NCI-H1105 (cell line): Measurements from ENCODE around the gene PPIB.
A peak's percentile ranks its signal among the peaks of the same experiment; 100 is the strongest.

Source experiments
- DNase-seq: peaks from one replicate; lab custom pipeline; 2025; lab: John Stamatoyannopoulos, UW

The PPIB gene

GRCh38 chr15:64158363-64159134 lies 4.3 kb downstream of the PPIB start:
- no peak for DNase-seq

- no peak for DNase-seq
Measured at GRCh38 chr15:64157599-64158125, 5.2 kb downstream of the PPIB start.

GRCh38 chr15:64156652-64157331 lies 6.0 kb downstream of the PPIB start:
- no peak for DNase-seq

GRCh38 chr15:64155802-64156651 lies 6.8 kb downstream of the PPIB start:
- DNase-seq, result no peak

DNA sequence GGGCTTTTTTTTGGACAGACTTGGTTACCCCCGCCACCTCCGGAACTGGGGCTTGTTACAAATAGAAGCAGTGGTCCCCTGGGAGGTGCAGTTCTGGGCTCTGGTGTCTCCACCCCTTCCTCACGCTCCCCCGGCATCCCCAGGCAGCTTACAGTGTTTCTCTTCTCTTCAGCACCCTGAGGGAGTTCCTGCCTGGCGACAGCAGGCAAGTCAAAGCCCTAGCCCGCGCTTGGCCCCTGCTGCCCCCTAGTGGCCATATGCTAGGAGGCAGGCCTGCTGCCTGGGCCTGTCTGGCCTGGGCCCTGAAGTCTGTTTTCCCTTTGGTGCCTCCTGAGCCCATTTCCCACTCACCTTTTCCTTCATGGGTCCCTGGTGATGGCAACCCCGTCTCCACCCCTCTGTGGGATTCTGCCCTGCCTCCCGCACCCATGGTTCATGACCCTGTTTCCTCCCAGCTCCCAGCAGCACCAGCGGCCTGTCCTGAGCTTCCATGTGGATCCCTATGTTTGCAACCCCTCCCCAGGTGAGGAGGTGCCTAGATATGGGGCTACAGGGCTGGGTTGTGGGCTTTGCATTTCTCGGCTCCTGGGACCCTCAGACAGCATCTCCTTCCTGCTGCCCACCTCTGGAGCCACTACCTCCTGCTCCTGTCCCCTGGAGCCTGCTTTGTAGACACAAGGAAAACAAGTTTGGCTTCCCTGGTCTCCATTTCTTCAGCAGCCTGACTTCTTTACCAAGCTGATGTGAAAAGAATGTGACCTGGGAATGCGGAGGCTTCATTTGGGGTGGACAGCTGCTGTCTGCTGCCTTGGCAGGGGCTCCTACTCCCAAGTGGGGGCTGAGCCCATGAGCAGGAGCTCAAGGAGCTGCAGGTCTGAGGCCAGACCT lies 9.1 kb downstream of the PPIB start:
- DNase-seq, result peak; percentile 95

GRCh38 chr15:64152507-64153387 lies 10.1 kb downstream of the PPIB start:
- peak; percentile 32 for DNase-seq

GRCh38 chr15:64151727-64152506 lies 10.9 kb downstream of the PPIB start, which contains the start of gene SNX22:
TSS of gene SNX22 (plus strand) at chr15:64151731. CDS start at chr15:64151776, 45 bp downstream.
- DNase-seq, result peak; percentile 46

GRCh38 chr15:64149893-64150578 lies 12.8 kb downstream of the PPIB start:
- no peak for DNase-seq

DNA sequence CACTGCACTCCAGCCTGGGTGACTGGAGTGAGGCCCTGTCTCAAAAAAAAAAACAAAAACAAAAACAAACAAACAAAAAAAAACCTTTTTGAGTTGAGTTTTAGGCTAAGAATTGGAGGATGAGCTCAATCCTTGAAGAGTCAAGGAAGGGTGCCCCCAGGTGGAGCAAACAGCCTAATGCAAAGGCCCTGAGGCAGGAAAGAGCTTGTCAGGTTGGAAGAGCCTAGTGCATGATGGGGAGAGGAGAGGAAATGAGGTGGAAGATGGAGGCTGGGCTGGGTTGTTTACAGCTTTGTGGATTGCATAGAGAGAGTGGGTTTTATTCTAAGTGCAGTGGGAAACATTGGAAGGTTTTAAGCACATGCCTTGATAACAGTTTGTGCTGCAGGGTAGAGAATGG lies 13.4 kb downstream of the PPIB start:
- no peak for DNase-seq

DNA sequence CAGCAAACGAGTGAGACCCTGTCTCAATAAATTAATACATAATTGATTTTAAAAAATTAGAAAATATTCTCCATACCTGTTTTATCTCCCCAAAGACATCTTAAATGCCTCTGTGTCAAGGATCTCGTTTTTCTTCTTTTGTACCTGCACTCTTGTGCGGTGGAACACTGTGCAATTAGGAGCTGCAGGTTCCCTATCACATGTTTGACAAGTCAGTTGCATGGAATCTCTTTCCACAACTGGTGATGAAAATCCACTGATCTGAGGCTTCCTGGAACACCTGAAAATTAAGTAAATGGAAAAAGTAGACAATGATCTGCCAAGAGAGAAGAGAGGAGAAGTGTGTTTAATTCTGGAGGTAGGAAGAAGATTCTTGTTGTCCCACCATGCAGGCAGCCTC lies 14.2 kb downstream of the PPIB start:
- DNase-seq, result no peak

- no peak for DNase-seq
Measured at GRCh38 chr15:64148168-64148567, 14.7 kb downstream of the PPIB start.

- DNase-seq, result no peak
Measured at GRCh38 chr15:64146885-64147681, 15.7 kb downstream of the PPIB start.

DNA sequence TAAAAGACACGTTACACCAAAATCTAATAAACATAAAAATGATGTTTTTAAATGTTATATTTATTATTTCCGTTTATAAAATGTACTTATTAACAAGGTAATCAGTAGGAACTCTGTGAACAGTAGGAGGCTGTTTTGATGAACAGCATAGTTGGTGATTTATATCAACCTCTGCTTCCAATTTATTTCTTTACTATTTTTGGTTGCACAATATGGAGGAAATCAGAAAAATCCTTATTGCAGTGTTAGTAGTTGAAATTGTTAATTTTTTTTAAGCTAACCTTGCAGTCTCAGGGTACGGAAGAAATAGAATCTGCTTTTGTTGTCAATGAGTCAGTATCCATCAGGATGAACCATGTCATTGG lies 16.3 kb downstream of the PPIB start:
- no peak for DNase-seq

GRCh38 chr15:64146041-64146440 lies 16.8 kb downstream of the PPIB start:
- no peak for DNase-seq

GRCh38 chr15:64144565-64145281 lies 18.1 kb downstream of the PPIB start:
- DNase-seq, result no peak

DNA sequence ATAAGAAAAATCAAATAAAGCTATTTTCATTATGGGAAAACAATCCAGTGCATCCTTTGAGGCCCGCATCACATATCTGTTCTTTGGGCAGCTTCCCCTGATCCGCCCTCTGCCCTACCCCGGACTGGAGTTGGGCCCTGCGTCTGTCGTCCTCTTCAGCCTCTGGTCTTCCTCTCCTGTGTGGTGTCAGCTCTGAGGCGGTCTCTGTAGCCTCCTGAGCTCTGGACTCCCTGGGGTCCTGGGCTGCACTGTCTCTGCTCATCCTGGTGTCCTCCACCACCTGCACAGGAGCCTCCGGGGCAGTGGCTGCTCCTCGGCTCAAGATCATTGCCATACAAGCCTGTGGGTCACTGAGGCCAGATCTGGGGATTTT lies 18.6 kb downstream of the PPIB start:
- no peak for DNase-seq

- no peak for DNase-seq
Measured at GRCh38 chr15:64143276-64143675, 19.5 kb downstream of the PPIB start.
